ENCODE measurements around the gene AMMECR1. TPM values are rescaled to one million over a fixed set of nuclear protein-coding genes. Genes with fewer than 3 reads are reported as not detected.

Gene AMMECR1
- polyA plus RNA-seq, 3 donors = 2.1 to 3.3 (median 2.9) TPM

GRCh38 chrX:110212299-110212698 is 105.6 kb downstream of the AMMECR1 start:
- WGBS (ENCODE audit: insufficient coverage) = no CpG with 5 or more reads among the region's 3 CpGs
- no peak overlapping the region for H3K4me3 Mint-ChIP-seq
- peaks cover 0 to 6% (median 0%) of the 10 kb centered on the region in 3 donors for H3K27me3 Mint-ChIP-seq (ENCODE audit: low read depth in 3 of 3)
- Histone ChIP-seq H3K4me3 (replicated peaks in 1 of 3; ENCODE audit: low read depth in 2 of 3, low read length in 3 of 3) (no peak overlapping the region), H2AFZ (ENCODE audit: insufficient read depth, low read depth, low read length, poor library complexity, severe bottlenecking) (no peak overlapping the region), H3K4me1 (ENCODE audit: control insufficient read depth in 1 of 2, insufficient read depth in 2 of 2, low read length in 2 of 2) (peaks cover 0 to 3% of the 10 kb centered on the region in 2 donors), H3K9me3 (replicated peaks in 1 of 2; ENCODE audit: control insufficient read depth in 1 of 2, insufficient read depth in 1 of 2, low read length in 2 of 2) (no peaks in the 10 kb centered on the region), H3K27me3 (ENCODE audit: control insufficient read depth in 2 of 2, insufficient read depth in 2 of 2, low read length in 2 of 2) (no peaks in the 10 kb centered on the region), H3K79me2 (ENCODE audit: insufficient read depth, low read length) (no peaks in the 10 kb centered on the region), H3K9ac (ENCODE audit: insufficient read depth, low read length, poor library complexity, severe bottlenecking) (no peak overlapping the region), H3K27ac (ENCODE audit: low read depth in 1 of 2, low read length in 2 of 2) (no peak overlapping the region), H4K20me1 (ENCODE audit: insufficient read depth, low read length) (no peaks in the 10 kb centered on the region), H3K36me3 (replicated peaks in 1 of 2; ENCODE audit: control insufficient read depth in 1 of 2, insufficient read depth in 2 of 2, low read length in 2 of 2) (peaks cover 0 to 4% of the 10 kb centered on the region in 2 donors), H3K4me2 (replicated peaks; ENCODE audit: extremely low read depth, low read length, poor library complexity, severe bottlenecking) (no peak overlapping the region)
- H3K4me1 Mint-ChIP-seq = peaks cover 7% of the 10 kb centered on the region
- no peaks in the 10 kb centered on the region for H3K9me3 Mint-ChIP-seq
- H3K27ac Mint-ChIP-seq = no peak overlapping the region
- intact Hi-C loops (cut with micrococcal nuclease) = no loop called here
- TF ChIP-seq, protein P1, sequence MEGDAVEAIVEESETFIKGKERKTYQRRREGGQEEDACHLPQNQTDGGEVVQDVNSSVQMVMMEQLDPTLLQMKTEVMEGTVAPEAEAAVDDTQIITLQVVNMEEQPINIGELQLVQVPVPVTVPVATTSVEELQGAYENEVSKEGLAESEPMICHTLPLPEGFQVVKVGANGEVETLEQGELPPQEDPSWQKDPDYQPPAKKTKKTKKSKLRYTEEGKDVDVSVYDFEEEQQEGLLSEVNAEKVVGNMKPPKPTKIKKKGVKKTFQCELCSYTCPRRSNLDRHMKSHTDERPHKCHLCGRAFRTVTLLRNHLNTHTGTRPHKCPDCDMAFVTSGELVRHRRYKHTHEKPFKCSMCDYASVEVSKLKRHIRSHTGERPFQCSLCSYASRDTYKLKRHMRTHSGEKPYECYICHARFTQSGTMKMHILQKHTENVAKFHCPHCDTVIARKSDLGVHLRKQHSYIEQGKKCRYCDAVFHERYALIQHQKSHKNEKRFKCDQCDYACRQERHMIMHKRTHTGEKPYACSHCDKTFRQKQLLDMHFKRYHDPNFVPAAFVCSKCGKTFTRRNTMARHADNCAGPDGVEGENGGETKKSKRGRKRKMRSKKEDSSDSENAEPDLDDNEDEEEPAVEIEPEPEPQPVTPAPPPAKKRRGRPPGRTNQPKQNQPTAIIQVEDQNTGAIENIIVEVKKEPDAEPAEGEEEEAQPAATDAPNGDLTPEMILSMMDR (IDR thresholded peaks at IDR 0.05) = no peak
- no peak for DNase-seq
- H3K36me3 Mint-ChIP-seq = peaks cover 0 to 5% of the 10 kb centered on the region in 2 donors

GRCh38 chrX:110211340-110211739 is 106.5 kb downstream of the AMMECR1 start:
- H2AFZ ChIP-seq (ENCODE audit: insufficient read depth, low read depth, low read length, poor library complexity, severe bottlenecking) = no peak overlapping the region
- no peaks in the 10 kb centered on the region for H3K4me1 ChIP-seq (ENCODE audit: control insufficient read depth in 1 of 2, insufficient read depth in 2 of 2, low read length in 2 of 2)
- H3K27me3 Mint-ChIP-seq (ENCODE audit: low read depth in 3 of 3) = peaks cover 0 to 6% (median 0%) of the 10 kb centered on the region in 3 donors
- H3K79me2 ChIP-seq (ENCODE audit: insufficient read depth, low read length) = no peaks in the 10 kb centered on the region
- H3K4me1 Mint-ChIP-seq = peaks cover 3% of the 10 kb centered on the region
- intact Hi-C loops (cut with micrococcal nuclease) = no loop called here
- H3K27me3 ChIP-seq (ENCODE audit: control insufficient read depth in 2 of 2, insufficient read depth in 2 of 2, low read length in 2 of 2) = no peaks in the 10 kb centered on the region
- H3K4me2 ChIP-seq (replicated peaks; ENCODE audit: extremely low read depth, low read length, poor library complexity, severe bottlenecking) = no peak overlapping the region
- WGBS (ENCODE audit: insufficient coverage) = no CpG with 5 or more reads among the region's 1 CpG
- DNase-seq = no peak
- H3K27ac Mint-ChIP-seq = no peak overlapping the region
- H3K36me3 Mint-ChIP-seq = peaks cover 0 to 7% of the 10 kb centered on the region in 2 donors
- no peak overlapping the region for H3K4me3 Mint-ChIP-seq
- H3K4me3 ChIP-seq (replicated peaks in 1 of 3; ENCODE audit: low read depth in 2 of 3, low read length in 3 of 3) = no peak overlapping the region
- no peak overlapping the region for H3K27ac ChIP-seq (ENCODE audit: low read depth in 1 of 2, low read length in 2 of 2)
- H3K9me3 Mint-ChIP-seq = no peaks in the 10 kb centered on the region
- no peaks in the 10 kb centered on the region for H3K9me3 ChIP-seq (replicated peaks in 1 of 2; ENCODE audit: control insufficient read depth in 1 of 2, insufficient read depth in 1 of 2, low read length in 2 of 2)
- H3K36me3 ChIP-seq (replicated peaks in 1 of 2; ENCODE audit: control insufficient read depth in 1 of 2, insufficient read depth in 2 of 2, low read length in 2 of 2) = peaks cover 0 to 4% of the 10 kb centered on the region in 2 donors
- H3K9ac ChIP-seq (ENCODE audit: insufficient read depth, low read length, poor library complexity, severe bottlenecking) = no peak overlapping the region
- no peaks in the 10 kb centered on the region for H4K20me1 ChIP-seq (ENCODE audit: insufficient read depth, low read length)
- TF ChIP-seq, protein P1 (IDR thresholded peaks at IDR 0.05) = no peak

Data from CD14-positive monocyte (primary cell).